NCI-H187 (cell line): Measurements from ENCODE around the gene KDM6B.
"Not testable (repeated sequence)": the region's sequence is repeated elsewhere in the genome, so short reads cannot be mapped to it uniquely, and the experiment has no call there.

Experiments
- DNase-seq, 2 experiments: peaks; one replicate each; lab custom pipeline; 2025; lab: John Stamatoyannopoulos, UW

KDM6B gene

DNA sequence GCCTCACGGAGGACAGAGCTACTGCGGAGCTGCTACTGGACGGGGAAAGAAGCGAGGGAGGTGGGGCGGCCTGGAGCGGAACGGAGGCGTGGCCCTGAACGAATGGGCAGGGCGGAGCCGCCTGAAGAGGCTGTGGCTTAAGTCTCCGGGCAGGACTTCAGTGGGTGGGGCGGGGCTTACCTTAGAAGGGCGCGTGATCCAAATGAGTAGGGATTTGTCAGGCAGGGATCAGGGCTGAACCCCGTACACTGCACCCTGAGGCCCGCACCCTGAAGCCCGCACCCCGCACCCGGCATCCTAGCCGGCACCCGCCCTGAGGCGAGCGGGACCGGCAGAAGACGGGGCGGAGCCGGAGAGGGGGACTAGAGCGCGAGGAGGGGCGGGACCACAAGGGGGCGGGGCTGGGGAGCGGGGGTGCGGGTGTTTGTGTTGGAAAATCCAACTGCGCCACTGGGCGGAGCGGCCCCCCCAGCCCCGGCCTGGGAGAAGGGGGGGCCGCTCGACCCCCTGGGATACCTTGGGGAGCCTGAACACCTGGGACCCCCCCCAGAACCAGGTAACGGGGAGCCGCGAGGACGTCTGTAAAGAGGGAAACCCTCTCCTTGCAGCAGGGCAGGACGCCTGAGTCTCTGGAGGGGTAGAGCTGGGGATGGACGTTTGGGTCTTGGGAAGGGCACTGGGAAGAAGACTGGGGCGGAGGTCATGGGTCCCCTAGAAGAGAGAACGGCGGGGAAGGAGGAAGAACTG, at the start of gene KDM6B:
KDM6B (plus strand) TSS at position 423 of the 747 bp plus-strand sequence. CDS start 11,338 bp downstream, outside the sequence.
- DNase-seq = peak; percentile 54 to 73

DNA sequence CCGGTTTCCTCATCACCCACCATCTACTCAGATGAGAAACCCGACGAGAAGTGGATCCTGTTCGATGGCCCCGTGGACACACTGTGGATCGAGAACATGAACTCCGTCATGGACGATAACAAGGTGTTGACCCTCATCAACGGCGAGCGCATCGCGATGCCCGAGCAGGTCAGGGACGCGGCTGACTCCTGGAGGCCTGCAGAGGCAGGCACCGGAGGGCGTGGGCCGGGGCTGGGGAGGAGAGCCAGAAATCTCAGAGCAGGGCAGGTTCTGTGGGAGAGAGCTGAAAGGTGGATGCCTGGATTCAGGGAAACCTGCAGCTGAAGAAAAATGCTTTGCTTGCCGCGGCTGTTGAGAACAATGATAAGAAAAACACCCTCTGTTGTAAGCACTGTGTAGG, 47.2 kb upstream of the KDM6B start:
- no peak for DNase-seq

GRCh38 chr17:7789131-7789530, 44.9 kb upstream of the KDM6B start:
- no peak for DNase-seq

- no peak for DNase-seq
These were observed 43.9 kb upstream of the KDM6B start for GRCh38 chr17:7790150-7790549.

DNA sequence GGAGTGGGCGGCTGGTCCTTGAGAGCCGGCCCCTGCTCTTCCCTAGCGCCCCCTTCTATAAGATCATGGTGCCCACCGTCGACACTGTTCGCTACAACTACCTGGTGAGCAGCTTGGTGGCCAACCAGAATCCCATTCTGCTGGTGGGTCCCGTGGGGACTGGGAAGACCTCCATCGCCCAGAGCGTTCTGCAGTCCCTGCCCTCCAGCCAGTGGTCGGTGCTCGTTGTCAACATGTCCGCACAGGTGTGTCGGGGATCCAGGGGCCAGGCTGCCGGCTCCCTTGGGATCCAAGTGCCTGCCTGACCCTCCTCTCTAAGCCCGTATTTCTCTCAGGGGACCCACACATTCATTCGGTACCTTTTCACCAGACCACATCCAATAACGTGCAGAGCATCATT, 41.4 kb upstream of the KDM6B start:
- no peak for DNase-seq

- DNase-seq = no peak
These were observed 39.8 kb upstream of the KDM6B start for GRCh38 chr17:7794075-7794663.

DNA sequence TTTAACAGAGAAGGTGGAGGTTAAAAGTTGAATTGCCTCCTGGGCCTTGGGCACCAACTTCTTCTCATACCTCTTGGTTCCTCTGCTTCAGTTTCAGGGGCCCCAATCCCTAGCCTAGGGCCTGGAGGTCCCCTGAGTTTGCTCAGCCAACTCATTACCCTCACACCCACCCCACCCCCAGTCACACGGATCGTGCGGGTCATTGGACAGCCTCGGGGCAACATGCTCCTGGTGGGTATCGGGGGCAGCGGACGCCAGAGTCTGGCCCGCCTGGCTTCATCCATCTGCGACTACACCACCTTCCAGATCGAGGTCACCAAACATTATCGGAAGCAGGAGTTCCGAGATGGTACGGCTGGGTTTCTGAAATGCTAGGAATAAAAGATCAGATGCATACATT, 36.0 kb upstream of the KDM6B start:
- DNase-seq = no peak

- no peak for DNase-seq
These were observed 35.2 kb upstream of the KDM6B start for GRCh38 chr17:7798839-7799238.

DNA sequence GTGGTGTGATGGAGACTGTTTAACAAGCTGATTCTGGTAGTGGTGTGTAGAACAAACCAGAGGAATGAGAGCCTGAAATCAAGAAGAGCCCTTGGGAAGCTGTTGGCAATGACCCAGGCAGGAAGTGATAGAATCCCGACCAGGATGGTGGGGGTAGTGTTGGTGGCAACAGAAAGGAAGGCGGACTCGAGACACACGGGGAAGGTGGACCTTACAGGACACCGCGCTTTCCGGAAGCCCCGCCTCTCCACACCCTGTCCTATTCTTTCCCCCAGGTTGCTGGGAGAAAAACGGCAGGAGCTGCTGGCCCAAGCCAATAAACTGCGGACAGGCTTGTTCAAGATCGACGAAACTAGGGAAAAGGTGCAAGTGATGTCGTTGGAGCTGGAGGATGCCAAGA, 30.0 kb upstream of the KDM6B start:
- no peak for DNase-seq

DNA sequence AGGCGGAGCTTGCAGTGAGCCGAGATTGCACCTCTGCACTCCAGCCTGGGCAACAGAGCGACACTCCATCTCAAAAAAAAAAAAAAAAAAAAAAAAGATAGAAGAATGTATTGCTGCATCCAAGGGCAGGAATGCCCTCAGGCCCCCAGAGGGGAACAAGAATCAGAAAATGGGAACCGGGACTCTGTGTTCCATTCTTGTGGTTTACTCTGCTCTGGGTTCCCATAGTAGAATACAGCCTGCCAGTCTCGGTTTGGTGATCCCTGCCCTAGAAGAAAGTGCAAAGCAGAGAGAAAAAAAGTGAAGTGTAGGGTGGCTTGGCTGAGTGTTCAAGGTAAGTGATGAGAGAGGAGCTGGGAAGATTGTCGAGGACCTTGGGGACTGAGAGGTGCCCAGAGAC, 27.4 kb upstream of the KDM6B start:
- DNase-seq = no peak

DNA sequence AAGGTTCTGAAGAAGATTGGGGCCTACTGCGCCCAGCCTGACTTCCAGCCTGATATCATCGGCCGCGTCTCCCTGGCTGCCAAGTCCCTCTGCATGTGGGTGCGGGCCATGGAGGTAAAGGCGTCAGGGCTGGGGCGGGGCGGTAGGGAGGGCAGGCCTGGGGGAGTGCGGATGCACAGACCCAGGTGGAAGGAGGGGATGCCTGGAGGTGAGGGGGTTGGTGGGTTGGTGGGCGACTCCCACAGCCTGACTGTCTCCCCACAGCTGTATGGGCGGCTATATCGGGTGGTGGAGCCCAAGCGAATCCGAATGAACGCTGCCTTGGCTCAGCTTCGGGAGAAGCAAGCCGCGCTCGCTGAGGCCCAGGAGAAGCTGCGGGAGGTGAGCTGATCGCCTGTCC, 26.8 kb upstream of the KDM6B start:
- DNase-seq = no peak

- no peak for DNase-seq
These were observed 24.8 kb upstream of the KDM6B start for GRCh38 chr17:7809086-7809790.

DNA sequence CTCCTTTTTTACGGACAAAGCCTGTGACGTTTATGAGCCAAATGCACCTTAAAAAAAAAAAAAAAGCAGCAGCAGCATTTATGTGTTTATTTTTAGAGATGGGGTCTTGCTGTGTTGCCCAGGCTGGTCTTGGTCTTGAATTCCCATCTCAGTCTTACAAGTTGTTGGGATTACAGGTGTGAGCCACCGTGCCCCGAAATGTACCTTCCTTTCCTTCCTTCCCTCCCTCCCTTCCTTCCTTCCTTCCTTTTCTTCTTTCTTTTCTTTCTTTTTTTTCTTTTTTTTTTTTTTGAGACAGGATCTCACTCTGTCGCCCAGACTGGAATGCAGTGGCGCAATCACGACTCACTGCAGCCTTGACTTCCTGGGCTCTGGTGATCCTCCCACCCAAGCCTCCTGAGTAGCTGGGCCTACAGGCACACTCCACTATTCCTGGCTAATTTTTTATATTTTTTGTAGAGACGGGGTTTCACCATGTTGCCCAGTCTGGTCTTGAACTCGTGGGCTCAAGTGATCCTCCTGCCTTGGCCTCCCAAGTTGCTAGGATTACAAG, 24.1 kb upstream of the KDM6B start:
- not testable (repeated sequence) for DNase-seq

DNA sequence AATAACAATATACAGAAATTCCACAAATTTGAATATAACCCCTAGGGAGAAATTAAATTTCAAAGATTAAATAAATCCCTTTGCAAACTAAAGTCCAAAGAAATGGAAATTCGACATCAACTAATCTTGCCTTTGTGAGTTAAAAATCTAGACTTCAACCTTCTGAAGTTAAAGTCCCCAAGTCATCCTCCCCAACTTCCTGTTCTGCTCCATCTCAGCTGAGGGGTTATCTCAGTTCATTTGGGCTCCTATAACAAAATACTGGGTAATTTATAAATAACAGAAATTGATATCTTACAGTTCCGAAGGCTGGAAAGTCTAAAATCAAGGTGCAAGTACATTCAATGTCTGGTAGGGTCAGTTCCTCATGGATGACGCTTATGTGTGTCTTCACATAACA, 22.8 kb upstream of the KDM6B start:
- no peak for DNase-seq

GRCh38 chr17:7814969-7815368, 19.0 kb upstream of the KDM6B start:
- DNase-seq = no peak

DNA sequence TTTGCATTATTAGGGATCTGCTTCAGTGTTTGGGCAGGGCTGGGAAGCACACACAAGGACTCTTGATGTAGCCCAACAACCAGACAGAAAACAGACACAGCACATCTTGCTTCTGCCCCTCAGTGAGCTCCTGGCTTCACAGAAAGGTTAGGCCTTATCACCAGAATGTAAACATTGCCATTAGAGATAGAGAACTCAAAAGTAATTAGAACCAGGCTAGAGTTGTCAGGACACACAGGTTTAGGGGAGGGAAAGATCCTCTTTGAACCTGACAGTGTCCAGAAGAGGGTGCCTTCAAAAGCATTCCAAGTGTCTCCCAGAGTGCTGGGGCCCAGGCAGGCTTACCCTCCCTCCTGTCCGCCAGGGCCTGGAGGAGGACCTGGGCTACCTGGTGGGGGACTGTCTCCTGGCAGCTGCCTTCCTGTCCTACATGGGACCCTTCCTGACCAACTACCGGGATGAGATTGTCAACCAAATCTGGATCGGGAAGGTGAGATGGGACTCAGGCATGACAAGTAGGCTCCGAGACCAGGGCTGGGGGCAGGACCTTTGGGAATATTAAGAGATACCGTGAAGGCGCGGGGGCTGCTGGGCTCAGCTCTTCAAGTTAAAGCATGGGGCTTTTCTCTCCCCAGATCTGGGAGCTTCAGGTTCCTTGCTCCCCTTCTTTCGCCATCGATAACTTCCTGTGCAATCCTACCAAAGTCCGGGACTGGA, 16.9 kb upstream of the KDM6B start:
- DNase-seq = no peak

DNA sequence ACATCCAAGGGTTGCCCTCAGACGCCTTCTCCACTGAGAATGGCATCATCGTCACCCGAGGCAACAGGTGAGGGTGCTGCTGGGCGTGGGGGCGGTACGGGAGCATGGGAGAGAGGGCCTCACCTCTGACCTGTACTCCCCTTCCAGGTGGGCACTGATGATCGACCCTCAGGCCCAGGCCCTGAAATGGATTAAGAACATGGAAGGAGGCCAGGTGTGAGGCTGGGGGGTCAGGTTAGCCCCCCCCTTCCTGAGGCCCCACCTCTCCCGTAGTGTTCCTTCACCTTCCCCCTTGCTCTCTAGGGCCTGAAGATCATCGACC, 16.4 kb upstream of the KDM6B start:
- DNase-seq = no peak

GRCh38 chr17:7818026-7818425, 16.0 kb upstream of the KDM6B start:
- DNase-seq = no peak

DNA sequence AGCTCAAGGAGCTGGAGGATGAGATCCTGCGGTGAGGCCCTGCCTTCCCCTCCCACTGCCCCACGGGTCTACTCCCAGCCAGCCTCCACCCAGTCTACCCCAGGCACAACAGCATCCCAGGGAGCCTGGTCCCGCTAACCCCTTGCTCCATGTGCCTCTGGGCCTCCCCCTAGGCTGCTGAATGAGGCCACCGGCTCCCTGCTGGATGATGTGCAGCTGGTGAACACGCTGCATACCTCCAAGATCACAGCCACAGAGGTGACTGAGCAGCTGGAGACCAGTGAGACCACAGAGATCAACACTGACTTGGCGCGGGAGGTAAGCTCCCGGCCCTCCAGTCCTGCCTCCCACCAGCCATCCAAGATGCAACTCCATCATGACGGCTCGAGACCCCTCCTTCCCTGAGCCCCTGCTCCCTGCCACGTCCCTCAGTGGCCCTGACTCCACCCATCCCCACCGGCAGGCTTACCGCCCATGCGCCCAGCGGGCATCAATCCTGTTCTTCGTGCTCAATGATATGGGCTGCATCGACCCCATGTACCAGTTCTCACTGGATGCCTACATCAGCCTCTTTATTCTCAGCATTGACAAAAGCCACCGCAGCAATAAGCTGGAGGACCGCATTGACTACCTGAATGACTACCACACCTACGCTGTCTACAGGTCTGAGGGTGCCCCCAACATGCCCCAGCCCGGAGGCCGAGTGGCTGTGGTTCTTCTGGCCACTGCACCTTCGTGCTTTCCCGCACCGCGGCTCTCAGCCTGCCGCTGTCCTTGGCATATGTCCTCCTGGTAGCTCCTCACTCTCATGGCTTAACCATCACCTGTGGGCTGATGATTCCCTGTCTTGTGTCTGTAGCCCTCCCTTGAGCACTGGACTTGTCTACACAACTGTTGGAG, 15.0 kb upstream of the KDM6B start:
- no peak for DNase-seq

- DNase-seq = no peak
These were observed 13.8 kb upstream of the KDM6B start for GRCh38 chr17:7820231-7820630.

- no peak for DNase-seq
These were observed 11.9 kb upstream of the KDM6B start for GRCh38 chr17:7822126-7822525.
